Esophagus muscularis mucosa (tissue), 4 donors: ENCODE results near the gene CENPP.

Experiments
- CTCF ChIP-seq, 3 experiments: fragments of 200-600 bp in 2 of 3; fragments of 450-650 bp in 1 of 3; sonication (generic) in 2 of 3; IDR thresholded peaks; one replicate each; pipeline ENCODE4 v1.5.1; 2017 to 2019; ENCODE audit warnings: antibody characterized with exemption in 3 of 3, mild to moderate bottlenecking in 2 of 3, moderate library complexity in 1 of 3
- EP300 ChIP-seq: sonication (generic); formaldehyde crosslinking; IDR thresholded peaks from one replicate; pipeline ENCODE4 v1.6.1; 2017; ENCODE audit warnings: antibody characterized with exemption
- POLR2A ChIP-seq: fragments of 450-650 bp; IDR thresholded peaks from one replicate; pipeline ENCODE4 v1.6.1; 2017; ENCODE audit warnings: antibody characterized with exemption, moderate library complexity, mild to moderate bottlenecking, low read depth
- POLR2AphosphoS5 ChIP-seq, 2 donors: sonication (generic); formaldehyde crosslinking; IDR thresholded peaks; one replicate each; pipeline ENCODE4 v1.6.1; 2017; ENCODE audit warnings: antibody characterized with exemption in 2 of 2

GRCh38 chr9:92634712-92635605 is 309.2 kb downstream of the CENPP start:
- no peak for TF ChIP-seq EP300
- peak; percentile 90 to 97 (median 94) for TF ChIP-seq CTCF (IDR thresholded peaks at IDR 0.05)
- TF ChIP-seq POLR2A, result no peak
- peak; percentile 42 to 56 for TF ChIP-seq POLR2AphosphoS5 (IDR thresholded peaks at IDR 0.05)
